ENCODE measurements around the gene PPP4R1.
"Not testable (repeated sequence)": the region's sequence is repeated elsewhere in the genome, so short reads cannot be mapped to it uniquely, and the experiment has no call there.

Gene PPP4R1

DNA sequence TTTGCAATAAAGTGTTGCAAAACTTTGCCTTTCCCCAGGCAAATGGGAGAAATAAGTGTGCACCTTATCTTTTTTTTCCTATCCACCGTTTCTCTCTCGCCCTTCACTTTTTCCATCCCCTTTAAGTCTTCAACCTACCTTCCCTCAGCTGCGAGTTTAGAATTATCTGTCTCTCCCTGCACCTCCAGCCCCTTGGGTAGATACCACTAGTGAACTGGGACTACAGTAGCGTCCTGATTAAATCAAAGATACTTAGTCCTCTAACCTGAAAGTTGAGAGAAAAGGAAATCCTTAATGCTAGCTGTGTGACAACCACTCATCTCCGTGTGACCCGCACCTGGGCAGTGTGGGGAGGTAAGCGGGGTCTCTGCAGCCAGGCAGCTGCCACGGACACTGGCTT, 16.1 kb upstream of the PPP4R1 start:
- no peak for DNase-seq (ENCODE audit: low read depth)

DNA sequence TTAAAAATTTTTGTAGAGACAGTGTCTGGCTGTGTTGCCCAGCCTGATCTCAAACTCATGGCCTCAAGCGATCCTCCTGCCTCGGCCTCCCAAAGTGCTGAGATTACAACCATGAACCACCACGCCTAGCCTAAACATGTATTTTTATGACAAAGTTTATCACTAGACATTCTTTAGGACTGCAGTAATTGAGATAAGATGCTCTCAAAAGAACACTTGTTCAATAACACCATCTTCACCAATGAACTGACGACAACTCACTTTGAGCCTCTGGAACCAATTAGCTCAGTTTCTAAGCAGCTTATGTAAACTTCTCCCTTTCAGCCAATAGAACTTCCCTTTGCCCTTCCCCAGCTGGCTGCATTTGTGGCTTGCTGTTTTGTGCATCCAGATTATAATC, 15.3 kb upstream of the PPP4R1 start:
- peak; percentile 77 for DNase-seq (ENCODE audit: low read depth)

DNA sequence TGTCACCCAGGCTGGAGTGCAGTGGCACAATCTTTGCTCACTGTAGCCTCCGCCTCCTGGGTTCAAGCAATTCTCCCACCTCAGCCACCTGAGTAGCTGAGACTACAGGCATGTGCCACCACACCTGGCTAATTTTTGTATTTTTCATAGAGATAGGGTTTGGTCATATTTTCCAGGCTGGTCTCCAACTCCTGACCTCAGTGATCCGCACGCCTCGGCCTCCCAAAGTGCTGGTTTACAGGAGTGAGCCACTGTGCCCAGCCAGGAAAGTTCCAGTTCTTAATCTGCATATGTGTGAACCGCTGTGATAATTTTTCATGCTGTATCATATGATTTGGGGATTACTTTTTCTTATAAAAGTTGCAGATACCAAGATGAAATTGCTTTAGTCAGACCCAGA, 14.6 kb upstream of the PPP4R1 start:
- DNase-seq (ENCODE audit: low read depth): no peak

DNA sequence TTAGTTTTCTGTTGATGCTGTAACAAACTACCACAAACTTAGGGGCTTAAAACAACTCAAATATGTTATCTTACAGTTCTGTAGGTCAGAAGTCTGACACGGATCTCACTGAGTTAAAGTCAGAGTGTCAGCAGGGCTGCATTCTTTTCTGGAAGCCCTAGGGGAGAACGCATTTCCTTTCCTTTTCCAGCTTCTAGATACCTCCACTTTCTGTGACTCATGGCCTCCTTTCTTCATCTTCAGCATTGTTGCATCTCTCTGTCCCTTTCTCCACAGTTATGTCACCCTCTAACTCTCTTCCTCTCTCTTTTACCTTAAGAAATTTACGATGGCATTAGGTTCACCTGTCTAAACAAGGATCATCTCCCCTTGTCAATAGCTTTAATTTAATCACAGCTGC, 13.3 kb upstream of the PPP4R1 start:
- peak; percentile 45 for DNase-seq (ENCODE audit: low read depth)

DNA sequence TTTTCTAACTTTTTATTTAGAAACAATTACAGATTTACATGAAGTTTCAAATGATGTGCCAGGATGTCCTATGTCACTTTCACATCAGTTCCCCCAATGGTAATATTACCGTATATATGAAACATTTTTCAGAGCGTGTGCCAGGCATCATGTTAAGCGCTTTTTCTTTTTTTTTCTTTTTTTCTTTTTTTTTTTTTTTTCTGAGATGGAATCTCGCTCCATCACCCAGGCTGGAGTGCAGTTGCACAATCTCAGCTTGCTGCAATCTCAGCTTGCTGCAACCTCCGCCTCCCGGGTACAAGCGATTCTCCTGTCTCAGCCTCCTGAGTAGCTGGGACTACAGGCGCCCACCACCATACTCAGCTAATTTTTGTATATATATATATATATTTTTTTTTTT, 5.6 kb upstream of the PPP4R1 start:
- DNase-seq (ENCODE audit: low read depth): peak; percentile 50

DNA sequence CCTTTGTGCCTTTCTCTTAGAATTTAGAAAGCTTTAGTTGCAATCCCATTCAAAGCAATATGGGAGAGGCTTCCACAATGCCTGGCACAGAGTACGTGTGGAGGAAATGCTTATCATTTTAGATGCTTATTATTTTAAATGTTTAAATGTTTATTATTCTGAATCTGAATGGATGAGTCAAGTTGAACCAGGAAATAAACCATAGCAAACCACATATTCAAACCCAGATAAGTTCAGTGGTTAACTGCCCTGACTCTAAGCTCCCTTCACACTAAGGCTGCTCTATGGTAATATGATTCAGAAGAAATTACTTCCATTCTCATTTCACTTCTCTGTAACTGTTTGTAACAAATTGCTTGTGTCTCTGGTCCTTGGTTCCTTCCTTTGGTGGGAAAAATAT, 5.2 kb upstream of the PPP4R1 start:
- DNase-seq (ENCODE audit: low read depth): peak; percentile 10

DNA sequence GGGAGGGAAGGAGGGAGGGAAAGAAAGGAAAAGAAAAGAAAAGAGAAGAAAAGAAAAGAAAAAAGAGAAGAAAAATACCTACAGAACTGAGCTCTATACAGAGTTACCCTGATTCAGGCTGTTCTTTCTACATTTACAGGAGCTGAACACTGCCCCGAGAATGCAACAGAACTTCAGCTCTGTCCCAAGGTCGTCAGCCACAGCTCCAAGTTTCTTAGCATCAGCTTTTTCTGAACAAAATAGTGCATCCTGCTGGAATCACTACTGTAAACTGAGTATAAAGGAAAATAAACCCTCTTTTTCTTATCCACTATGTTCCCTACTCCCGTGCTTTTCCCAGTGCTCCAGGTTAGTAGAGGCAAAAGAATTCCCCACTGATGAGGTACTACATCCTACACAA, 4.7 kb upstream of the PPP4R1 start:
- no peak for DNase-seq (ENCODE audit: low read depth)

DNA sequence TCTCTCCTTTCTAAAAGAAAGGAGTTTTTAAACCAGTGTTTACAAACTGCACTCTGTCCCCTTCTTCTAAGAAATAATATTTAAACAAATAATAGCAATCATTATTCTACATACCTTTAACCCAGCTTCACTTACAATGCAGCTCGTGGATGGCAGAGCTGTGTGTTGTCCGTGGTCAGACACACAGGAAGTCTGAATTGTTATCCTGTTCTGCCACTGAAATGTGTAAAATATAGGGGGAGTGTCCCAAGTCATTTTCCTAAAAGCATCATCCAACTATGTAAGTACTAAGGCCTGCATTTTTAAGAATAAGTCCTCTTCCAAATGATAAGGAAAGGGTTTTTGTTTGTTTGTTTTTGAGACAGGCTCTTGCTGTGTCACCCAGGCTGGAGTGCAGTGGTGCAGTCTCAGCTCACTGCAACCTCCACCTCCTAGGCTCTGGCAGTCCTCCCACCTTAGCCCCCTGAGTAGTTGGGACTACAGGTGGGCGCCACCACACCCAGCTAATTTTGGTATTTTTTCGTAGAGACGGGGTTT, 2.7 kb upstream of the PPP4R1 start:
- DNase-seq (ENCODE audit: low read depth): peak; percentile 16

DNA sequence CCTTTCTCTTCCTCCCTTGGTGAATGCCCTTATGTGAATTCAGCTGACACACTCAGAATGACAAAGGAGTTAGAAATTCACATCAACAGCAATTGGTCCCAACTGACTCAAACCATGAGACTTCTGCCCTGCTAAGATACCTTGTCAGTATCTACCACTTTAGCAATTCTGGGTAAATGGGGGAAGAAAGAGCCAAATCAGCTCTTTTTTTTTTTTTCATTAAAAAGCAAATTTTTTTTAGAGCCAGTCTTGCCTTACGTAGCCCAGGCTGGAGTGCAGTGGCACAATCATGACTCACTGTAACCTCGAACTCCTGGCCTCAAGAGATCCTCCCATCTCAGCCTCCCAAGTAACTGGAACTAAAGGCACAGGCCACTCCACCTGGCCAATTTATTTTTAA, 1.7 kb upstream of the PPP4R1 start:
- no peak for DNase-seq (ENCODE audit: low read depth)

DNA sequence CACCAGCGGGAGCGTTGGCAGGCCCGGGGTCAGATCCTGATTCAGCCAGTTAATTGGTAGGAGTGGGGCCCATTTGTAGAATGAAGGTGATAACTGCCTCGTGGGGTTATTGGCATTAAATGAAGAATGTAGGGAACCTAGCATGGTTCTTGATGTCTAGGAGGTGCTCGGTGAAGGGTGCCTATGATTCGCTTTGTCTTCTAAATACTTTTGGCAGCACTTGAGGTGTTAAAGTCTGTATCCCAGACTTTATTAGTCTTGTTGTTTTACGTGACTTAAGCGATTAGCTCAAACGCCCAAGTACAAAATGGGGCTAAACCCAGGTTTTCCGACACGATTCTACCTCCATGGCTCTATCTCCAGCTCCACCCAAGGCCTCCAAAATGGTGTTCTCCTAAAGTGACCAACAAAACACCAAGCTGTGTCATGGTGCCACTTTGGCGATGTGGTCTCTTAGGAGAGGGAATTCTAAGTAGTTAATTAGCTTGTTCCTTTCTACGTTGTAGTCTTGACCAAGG, 980 bp upstream of the PPP4R1 start:
- no peak for DNase-seq (ENCODE audit: low read depth)

DNA sequence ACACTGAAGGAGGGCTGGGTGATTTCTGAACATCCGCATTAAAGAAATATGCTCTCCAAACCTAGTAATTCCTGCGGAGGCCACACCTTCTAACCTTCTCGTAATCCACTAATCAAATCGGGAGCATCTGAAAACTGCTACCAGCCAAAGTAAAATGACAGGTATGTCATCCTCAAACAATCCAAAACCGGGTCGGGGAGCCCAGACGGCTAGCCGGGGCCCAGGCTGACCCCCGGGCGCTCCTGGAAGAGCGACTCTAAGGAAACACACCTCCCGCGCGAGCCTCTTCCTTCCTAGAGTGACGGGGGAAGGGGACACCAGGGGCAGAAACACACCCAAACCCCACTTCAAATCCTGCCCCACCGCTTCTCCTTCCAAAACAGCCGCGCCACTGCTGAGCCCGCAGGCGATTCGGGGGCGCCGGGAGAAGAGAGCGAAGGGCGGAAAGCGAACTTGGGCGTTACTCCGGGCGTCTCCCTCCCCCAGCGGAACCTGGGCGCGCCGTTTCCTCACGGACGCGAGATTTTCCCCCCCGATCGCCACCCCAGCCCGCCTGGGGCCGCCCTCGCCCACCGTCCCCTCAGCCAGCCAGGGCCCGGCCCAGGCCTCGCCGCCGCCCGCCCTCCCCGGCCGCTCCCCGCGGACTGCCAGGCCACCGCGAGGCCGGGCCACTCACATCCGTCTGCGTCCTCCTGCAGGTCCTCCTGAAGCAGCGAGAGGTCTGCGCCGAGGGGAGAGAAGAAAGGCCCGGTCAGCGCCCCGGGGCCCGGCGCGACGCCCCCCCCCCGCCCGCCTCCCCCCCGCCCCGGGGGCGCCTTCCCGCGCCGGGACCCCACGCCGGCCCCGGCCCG, 584 bp downstream of the PPP4R1 start:
- DNase-seq (ENCODE audit: low read depth): peak; percentile 43

DNA sequence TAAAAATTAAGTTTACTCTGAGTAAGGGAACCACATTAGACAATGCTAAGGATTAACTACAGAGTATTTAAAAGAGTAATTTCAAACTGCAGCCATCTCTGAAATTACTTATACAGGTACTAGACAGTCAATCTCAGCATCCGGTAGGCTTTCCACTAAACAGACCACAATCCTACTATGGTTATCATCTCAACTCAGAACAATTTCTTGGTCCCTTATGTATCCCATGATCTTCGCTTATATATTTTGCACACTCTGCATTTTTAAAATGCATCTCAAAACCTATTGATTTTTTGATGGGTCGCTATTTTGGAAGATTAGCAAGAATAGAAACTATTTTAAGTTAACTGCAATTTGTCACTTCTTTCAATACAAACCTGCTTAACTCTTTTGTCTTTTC, 1.4 kb downstream of the PPP4R1 start:
- DNase-seq (ENCODE audit: low read depth): no peak

DNA sequence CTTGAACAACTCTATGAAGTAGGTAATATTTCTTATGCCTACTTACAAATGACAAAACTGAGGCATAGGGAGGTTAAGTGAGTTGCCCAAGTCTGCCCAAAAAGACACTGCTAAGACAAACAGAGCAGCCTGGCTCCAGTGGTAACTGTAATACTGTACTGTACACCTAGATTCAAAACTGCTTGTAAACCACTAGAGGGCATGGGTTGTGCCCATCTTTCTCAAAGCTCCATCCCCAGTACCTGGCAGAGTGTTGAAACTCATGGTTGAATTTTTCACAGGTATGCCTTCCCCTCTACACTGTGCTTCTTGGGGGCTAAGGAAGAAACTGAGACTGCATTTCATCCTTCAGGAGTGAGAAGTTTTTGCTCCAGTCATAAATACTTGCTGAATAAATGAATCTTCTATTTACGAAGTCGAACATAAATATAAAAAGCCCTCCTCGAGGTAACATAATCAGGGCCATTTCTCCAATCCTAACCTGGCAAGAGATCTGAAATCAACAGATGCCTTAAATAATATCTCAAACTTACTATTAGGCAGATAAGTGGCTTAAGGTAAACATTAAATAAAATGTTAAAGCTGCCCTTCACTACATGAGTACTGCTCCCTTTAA, 2.0 kb downstream of the PPP4R1 start:
- peak; percentile 45 for DNase-seq (ENCODE audit: low read depth)

DNA sequence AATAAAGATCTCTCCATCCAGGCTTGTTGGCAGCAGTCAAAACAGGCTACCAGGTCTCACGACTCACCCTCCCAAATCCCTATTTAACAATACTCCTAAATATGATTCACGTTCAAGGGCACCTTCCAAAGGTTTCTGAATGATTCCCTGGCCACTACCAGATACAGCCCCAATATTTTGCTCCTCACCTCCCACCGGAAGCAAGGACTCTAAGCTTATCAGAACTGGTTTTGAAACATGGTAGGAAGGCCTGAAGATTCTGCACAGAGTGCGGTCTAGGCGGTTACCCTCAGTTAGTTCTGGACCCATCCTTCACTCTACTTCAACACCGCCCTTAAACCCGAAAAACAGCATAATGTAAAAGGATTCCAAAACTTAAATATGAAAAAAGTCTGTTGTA, 5.2 kb downstream of the PPP4R1 start:
- DNase-seq (ENCODE audit: low read depth): no peak

DNA sequence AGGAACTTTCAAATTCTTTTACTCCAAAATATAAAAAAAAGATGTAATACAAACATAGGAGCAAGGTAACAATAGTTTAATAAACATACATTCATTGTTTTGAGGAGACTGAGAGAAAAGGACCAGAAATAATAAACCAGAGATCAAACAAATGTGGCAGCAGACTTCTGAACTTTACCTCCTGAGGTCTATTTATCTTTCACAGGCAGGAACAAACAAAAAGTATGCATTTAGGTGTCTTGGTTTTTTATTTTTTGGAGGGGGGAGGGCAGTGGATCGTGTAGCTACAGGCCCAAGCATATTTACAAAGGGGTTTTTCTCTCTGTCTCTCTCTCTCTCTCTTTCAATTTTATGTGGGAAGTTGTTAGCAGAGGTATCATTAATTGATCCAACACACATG, 5.6 kb downstream of the PPP4R1 start:
- no peak for DNase-seq (ENCODE audit: low read depth)

DNA sequence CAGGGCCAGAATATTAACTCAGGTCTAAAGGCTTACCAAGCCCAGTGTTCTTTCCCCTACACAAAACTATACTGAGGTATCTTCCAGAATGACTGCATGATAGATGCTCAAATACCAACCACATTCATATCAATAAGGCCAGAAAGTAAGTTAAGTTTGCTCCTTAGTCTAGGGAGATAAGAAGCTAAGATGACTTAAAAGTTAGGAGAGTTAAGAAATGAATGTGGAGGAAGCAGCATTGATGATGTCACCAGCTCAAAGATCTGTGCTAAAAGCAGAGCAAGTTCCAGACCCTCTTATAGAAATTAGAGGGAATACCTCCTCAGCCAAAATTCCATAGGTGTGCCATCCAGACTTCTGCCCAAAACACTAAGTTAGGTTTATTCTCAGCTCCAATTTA, 6.1 kb downstream of the PPP4R1 start:
- DNase-seq (ENCODE audit: low read depth): no peak

DNA sequence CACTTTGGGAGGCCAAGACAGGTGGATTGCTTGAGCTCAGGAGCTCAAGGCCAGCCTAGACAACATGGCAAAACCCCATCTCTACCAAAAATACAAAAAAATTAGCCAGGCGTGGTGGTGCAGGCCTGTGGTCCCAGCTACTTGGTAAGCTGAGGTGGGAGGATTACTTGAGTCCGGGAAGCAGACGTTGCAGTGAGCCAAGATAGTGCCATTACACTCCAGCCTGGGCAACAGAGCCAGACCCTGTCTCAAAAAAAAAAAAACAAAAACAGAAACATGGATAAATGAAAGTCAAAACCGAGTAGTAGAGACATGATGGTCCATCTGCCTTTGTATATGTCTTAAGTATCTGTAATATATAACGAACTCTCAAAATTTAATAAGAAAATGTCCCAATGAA, 7.2 kb downstream of the PPP4R1 start:
- DNase-seq (ENCODE audit: low read depth): not testable (repeated sequence)

DNA sequence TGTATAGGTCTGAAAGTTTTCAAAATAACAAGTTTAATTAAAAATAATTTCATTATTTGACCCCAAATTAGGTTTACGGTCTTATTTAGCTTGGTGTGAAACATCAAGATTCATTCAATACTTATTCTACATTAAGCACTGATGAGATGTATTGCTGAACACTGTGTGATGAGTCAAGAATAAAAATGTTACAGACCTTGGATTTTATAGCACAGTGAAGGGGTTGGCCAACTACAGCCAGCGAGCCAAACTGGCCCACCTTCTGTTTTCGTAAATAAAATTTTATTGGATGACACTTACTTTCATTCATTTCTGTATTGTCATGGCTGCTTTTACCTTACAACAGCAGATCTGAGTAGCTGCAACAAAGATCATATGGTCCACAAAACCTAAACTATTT, 8.3 kb downstream of the PPP4R1 start:
- no peak for DNase-seq (ENCODE audit: low read depth)

DNA sequence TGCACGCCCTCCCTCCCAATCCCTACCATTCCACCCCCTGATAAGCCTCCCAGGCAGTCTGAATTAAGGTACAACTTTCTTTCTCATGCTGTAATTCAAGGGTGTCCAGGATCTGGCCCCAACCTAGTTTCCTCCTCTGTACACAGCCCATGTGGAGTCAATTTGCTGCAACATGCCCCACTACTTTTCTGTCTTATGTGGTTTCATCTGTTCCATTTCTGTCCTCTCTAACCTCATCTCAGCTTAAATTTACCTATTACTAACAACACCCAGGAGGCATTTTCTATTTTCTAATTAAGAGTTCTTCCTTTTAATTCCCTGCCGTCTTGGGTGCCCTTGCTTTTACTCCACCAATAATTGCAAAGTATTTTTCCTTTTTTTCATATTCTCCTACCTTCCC, 10.0 kb downstream of the PPP4R1 start:
- DNase-seq (ENCODE audit: low read depth): no peak

DNA sequence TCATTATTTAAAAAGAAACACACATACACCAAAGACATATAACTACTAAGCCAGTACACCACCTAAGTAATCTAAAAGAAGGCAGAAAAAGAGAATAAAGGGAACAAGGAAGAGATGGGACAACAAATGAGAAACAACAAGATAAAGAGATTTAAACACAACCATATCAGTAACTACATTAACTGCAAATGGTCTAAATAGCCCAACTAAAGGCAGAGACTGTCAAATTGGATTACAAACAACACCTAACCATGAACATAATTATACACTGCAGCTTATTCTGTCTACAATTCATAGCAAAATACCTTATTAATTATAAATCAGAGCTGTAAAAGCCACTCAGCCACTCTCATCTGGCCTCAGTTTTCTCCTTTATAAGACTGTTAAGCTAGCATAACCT, 15.0 kb downstream of the PPP4R1 start:
- DNase-seq (ENCODE audit: low read depth): no peak

DNA sequence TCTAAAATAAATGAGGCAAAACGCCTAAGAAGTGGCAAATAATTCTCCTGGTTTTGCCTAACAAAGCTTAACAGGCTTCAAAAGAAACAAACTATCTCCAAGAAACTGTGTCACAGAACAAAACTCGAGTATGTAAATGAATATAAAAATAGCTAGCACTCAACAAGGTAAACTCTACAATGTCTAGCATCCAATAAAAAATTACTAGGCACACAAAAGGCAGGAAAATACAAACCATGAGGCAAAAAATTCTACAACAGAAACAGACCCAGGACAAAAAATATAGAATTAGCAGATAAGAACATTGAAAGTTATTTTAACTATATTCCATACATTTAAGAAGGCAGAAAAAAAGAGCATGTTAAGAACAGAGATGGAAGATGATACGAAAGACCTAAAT, 16.8 kb downstream of the PPP4R1 start:
- DNase-seq (ENCODE audit: low read depth): no peak

DNA sequence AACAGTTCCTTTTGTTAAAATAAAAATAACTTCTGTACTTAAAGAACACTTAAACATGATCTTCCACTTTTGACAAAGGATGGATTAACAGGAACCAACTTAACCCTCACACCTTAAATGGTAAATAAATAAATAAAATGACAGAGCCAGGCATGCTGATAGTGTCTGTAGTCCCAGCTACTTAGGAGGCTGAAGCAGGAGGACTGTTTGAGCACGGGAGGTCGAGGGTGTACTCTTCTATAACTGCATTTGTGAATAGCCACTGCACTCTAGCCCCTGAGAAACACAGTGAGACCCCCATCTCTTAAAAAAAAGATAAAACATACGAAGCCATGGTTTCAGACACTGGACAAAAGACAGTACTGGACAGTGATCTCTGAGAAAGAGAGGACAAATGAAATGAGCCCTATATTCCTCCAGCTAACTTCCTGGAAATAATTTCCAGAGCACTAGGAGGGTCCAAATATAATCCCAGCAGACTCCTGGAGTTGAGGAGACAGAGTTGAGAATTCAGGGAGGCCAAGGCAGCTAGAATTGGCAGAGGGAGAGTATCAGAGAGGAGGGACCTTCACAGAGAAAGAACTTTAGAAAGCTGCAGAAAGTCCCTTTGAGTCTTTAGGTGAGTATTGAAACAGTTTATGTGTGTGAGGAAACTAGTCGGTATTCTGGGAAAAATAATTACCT, 17.4 kb downstream of the PPP4R1 start:
- no peak for DNase-seq (ENCODE audit: low read depth)

DNA sequence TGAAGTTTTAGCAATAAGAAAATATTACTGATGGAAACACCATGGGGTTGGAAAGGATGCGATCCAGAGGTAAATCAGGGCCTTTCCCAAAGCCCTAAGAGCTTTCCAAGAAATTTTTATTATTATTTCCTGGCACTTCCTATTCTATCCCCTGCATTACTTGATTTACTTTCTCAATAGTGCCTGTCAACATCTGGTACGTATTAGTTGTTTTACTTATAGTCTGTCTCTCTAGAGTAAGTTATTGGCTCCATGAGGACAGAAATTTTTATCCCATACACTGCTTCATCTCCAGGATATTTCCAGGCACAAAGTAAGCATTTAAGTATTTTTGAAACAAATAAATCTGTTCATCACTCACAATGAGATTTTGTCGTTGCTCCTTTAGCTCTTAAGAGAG, 18.1 kb downstream of the PPP4R1 start:
- DNase-seq (ENCODE audit: low read depth): peak; percentile 47

All from fibroblast of gingiva (primary cell).